Uterus (tissue), 4 donors: ENCODE data around the gene FGF11. TPM values are rescaled to one million over a fixed set of nuclear protein-coding genes. Genes with fewer than 3 reads are reported as not detected.

Source experiments
- DNase-seq, 2 donors: peaks; one replicate each; pipeline ENCODE4 v3.0.0-alpha.2; 2019 to 2020
- H3K27ac ChIP-seq, 2 donors: fragments of 200-600 bp; sonication (generic); 1 replicate in 1 of 2; 2 replicates in 1 of 2; pipeline ENCODE4 v1.5.1; 2016 to 2018
- H3K27me3 ChIP-seq, 2 donors: fragments of 200-600 bp; sonication (generic); one replicate each; pipeline ENCODE4 v1.5.1; 2018 to 2019; ENCODE audit warnings: control low read depth in 1 of 2
- H3K36me3 ChIP-seq, 2 donors: fragments of 200-600 bp; sonication (generic); one replicate each; pipeline ENCODE4 v1.5.1; 2019; ENCODE audit warnings: control low read depth in 1 of 2
- H3K4me1 ChIP-seq, 2 donors: fragments of 200-600 bp; sonication (generic); one replicate each; pipeline ENCODE4 v1.5.1; 2018 to 2019; ENCODE audit warnings: control low read depth in 1 of 2
- H3K4me3 ChIP-seq, 2 donors: fragments of 200-600 bp; sonication (generic); 1 replicate in 1 of 2; 2 replicates in 1 of 2; pipeline ENCODE4 v1.5.1; 2018 to 2019; ENCODE audit warnings: mild to moderate bottlenecking in 1 of 2
- H3K9me3 ChIP-seq, 2 donors: fragments of 200-600 bp; sonication (generic); one replicate each; pipeline ENCODE4 v1.5.1; 2019; ENCODE audit warnings: control low read depth in 1 of 2
- CTCF ChIP-seq, 4 experiments: fragments of 200-600 bp in 2 of 4; fragments of 450-650 bp in 2 of 4; sonication (generic) in 2 of 4; IDR thresholded peaks; one replicate each; pipeline ENCODE4 v1.5.1; 2016 to 2019; ENCODE audit warnings: antibody characterized with exemption in 4 of 4, mild to moderate bottlenecking in 2 of 4, moderate library complexity in 1 of 4
- POLR2A ChIP-seq, 2 donors: fragments of 450-650 bp; IDR thresholded peaks; one replicate each; pipeline ENCODE4 v1.6.1; 2016; ENCODE audit warnings: antibody characterized with exemption in 2 of 2, mild to moderate bottlenecking in 1 of 2, moderate library complexity in 1 of 2
- intact Hi-C: fragments of 100-400 bp; cut with DNase I; formaldehyde crosslinking; loops from one replicate; pipeline ENCODE4 v1.15.1; 2023; ENCODE audit warnings: low total_unique reads
- total RNA-seq, 4 donors: library from RNA; depleted of rRNA in 3 of 4; stranded (reverse); fragments of >200 nt in 3 of 4; gene quantifications; one replicate each; pipeline versions ENCODE4 v1.1.0 to v1.2.4, GENCODE V29; 2014 to 2023
- donor health status: DM: yes; HTN: yes; CAD: no.

The FGF11 gene
- total RNA-seq, 4 donors from 2014 or later: 2.8 to 17.9 (median 6.2) TPM; not detected in 1

GRCh38 chr17:7493941-7494340 is 54.6 kb downstream of the FGF11 start:
- H3K4me1 ChIP-seq: no peaks in the 10 kb centered on the region
- no peaks in the 10 kb centered on the region for H3K36me3 ChIP-seq
- DNase-seq: no peak
- no peaks in the 10 kb centered on the region for H3K9me3 ChIP-seq
- no peak overlapping the region for H3K4me3 ChIP-seq
- TF ChIP-seq CTCF (IDR thresholded peaks at IDR 0.05) (no peak), POLR2A (IDR thresholded peaks at IDR 0.05) (no peak)
- intact Hi-C loops: no loop called here
- no peaks in the 10 kb centered on the region for H3K27me3 ChIP-seq
- no peak overlapping the region for H3K27ac ChIP-seq

Other genes starting within 250 kb of the FGF11 start
- gene DLG4, start 219.7 kb upstream of the FGF11 start, total RNA-seq: 10 to 100 TPM; 22.8 to 64.0 (median 48.4) TPM
- 100 to 1,000 TPM; 167 to 800 (median 399) TPM for gene ACADVL, start 219.6 kb upstream of the FGF11 start, total RNA-seq
- gene DVL2, start 205.0 kb upstream of the FGF11 start, total RNA-seq: 10 to 100 TPM in 3 of 4 donors, 1 to 10 TPM in 1; 5.1 to 83.2 (median 53.5) TPM
- gene PHF23, start 200.1 kb upstream of the FGF11 start, total RNA-seq: 10 to 100 TPM in 3 of 4 donors, 1 to 10 TPM in 1; 9.7 to 68.1 (median 29.7) TPM
- 100 to 1,000 TPM; 220 to 467 (median 366) TPM for gene GABARAP, start 197.1 kb upstream of the FGF11 start, total RNA-seq
- gene CTDNEP1, start 187.8 kb upstream of the FGF11 start, total RNA-seq: 100 to 1,000 TPM in 1 of 4 donors, 10 to 100 TPM in 3; 13.8 to 115 (median 37.2) TPM
- gene ELP5, start 187.3 kb upstream of the FGF11 start, total RNA-seq: 10 to 100 TPM; 41.9 to 65.6 (median 51.3) TPM
- 10 to 100 TPM in 1 of 4 donors, under 1 TPM in 3; 0.29 to 24.4 (median 0.68) TPM for gene CLDN7, start 177.0 kb upstream of the FGF11 start, total RNA-seq
- 10 to 100 TPM in 2 of 4 donors, 1 to 10 TPM in 2; 1.8 to 25.9 (median 12.6) TPM for gene SLC2A4, start 157.8 kb upstream of the FGF11 start, total RNA-seq
- 1 to 10 TPM in 2 of 4 donors, not detected in 2; 2.4 to 4.4 TPM for gene YBX2, start 144.9 kb upstream of the FGF11 start, total RNA-seq
- gene EIF5A, start 131.9 kb upstream of the FGF11 start, total RNA-seq: 100 to 1,000 TPM in 3 of 4 donors, 10 to 100 TPM in 1; 75.3 to 219 (median 198) TPM
- 10 to 100 TPM; 34.0 to 68.3 (median 43.9) TPM for gene GPS2, start 124.2 kb upstream of the FGF11 start, total RNA-seq
- 10 to 100 TPM; 12.4 to 64.7 (median 34.1) TPM for gene NEURL4, start 110.2 kb upstream of the FGF11 start, total RNA-seq
- 10 to 100 TPM in 1 of 4 donors, 1 to 10 TPM in 2, under 1 TPM in 1; 0.29 to 11.2 (median 1.7) TPM for gene ACAP1, start 103.0 kb upstream of the FGF11 start, total RNA-seq
- gene KCTD11, start 87.3 kb upstream of the FGF11 start, total RNA-seq: 10 to 100 TPM in 1 of 4 donors, 1 to 10 TPM in 3; 2.6 to 14.7 (median 7.2) TPM
- not detected for gene TMEM95, start 84.4 kb upstream of the FGF11 start, total RNA-seq
- gene TNK1, start 58.4 kb upstream of the FGF11 start, total RNA-seq: 1 to 10 TPM in 3 of 4 donors, under 1 TPM in 1; 0.26 to 9.2 (median 1.8) TPM
- gene PLSCR3, start 45.0 kb upstream of the FGF11 start, total RNA-seq: 10 to 100 TPM in 3 of 4 donors, under 1 TPM in 1; 0.77 to 42.6 (median 17.6) TPM
- gene TMEM256, start 35.4 kb upstream of the FGF11 start, total RNA-seq: 100 to 1,000 TPM in 3 of 4 donors, 10 to 100 TPM in 1; 26.0 to 131 (median 115) TPM
- gene NLGN2, start 31.7 kb upstream of the FGF11 start, total RNA-seq: 10 to 100 TPM; 14.2 to 81.9 (median 19.7) TPM
- gene SPEM1, start 19.2 kb upstream of the FGF11 start, total RNA-seq: not detected
- gene SPEM2, start 13.9 kb upstream of the FGF11 start, total RNA-seq: not detected
- not detected for gene SPEM3, start 10.7 kb upstream of the FGF11 start, total RNA-seq
- 1 to 10 TPM in 2 of 4 donors, under 1 TPM in 1, not detected in 1; 0.29 to 2.8 (median 2.0) TPM for gene TMEM102, start 4.1 kb upstream of the FGF11 start, total RNA-seq
- 10 to 100 TPM in 2 of 4 donors, 1 to 10 TPM in 2; 3.2 to 16.9 (median 10.9) TPM for gene CHRNB1, start 5.5 kb downstream of the FGF11 start, total RNA-seq
- gene ZBTB4, start 40.1 kb downstream of the FGF11 start, total RNA-seq: 100 to 1,000 TPM in 1 of 4 donors, 10 to 100 TPM in 3; 22.7 to 116 (median 39.2) TPM
- gene SLC35G6, start 41.9 kb downstream of the FGF11 start, total RNA-seq: not detected
- 100 to 1,000 TPM in 2 of 4 donors, 10 to 100 TPM in 2; 19.7 to 167 (median 77.6) TPM for gene POLR2A, start 44.9 kb downstream of the FGF11 start, total RNA-seq
- 10 to 100 TPM; 15.3 to 63.1 (median 33.7) TPM for gene TNFSF12, start 109.5 kb downstream of the FGF11 start, total RNA-seq
- gene TNFSF13, start 119.2 kb downstream of the FGF11 start, total RNA-seq: 10 to 100 TPM in 3 of 4 donors, 1 to 10 TPM in 1; 6.8 to 56.9 (median 25.8) TPM
- 100 to 1,000 TPM in 1 of 4 donors, 10 to 100 TPM in 3; 45.9 to 106 (median 59.5) TPM for gene SENP3, start 122.4 kb downstream of the FGF11 start, total RNA-seq
- 10 to 100 TPM in 1 of 4 donors, 1 to 10 TPM in 3; 4.4 to 15.9 (median 7.5) TPM for gene CD68, start 140.1 kb downstream of the FGF11 start, total RNA-seq
- 10 to 100 TPM in 3 of 4 donors, 1 to 10 TPM in 1; 2.6 to 63.6 (median 35.0) TPM for gene MPDU1, start 144.3 kb downstream of the FGF11 start, total RNA-seq
- 1 to 10 TPM in 3 of 4 donors, not detected in 1; 1.0 to 7.3 (median 1.1) TPM for gene SOX15, start 150.6 kb downstream of the FGF11 start, total RNA-seq
- 10 to 100 TPM in 2 of 4 donors, 1 to 10 TPM in 2; 6.2 to 37.8 (median 20.1) TPM for gene FXR2, start 175.4 kb downstream of the FGF11 start, total RNA-seq
- gene SAT2, start 188.3 kb downstream of the FGF11 start, total RNA-seq: 10 to 100 TPM; 18.5 to 74.8 (median 46.0) TPM
- 1 to 10 TPM in 1 of 4 donors, under 1 TPM in 1, not detected in 2; 0.21 to 1.1 TPM for gene SHBG, start 190.6 kb downstream of the FGF11 start, total RNA-seq
- gene ATP1B2, start 211.4 kb downstream of the FGF11 start, total RNA-seq: 10 to 100 TPM in 1 of 4 donors, 1 to 10 TPM in 3; 3.2 to 20.7 (median 8.0) TPM
- gene TP53, start 248.0 kb downstream of the FGF11 start, total RNA-seq: 10 to 100 TPM in 3 of 4 donors, 1 to 10 TPM in 1; 5.9 to 58.3 (median 30.7) TPM
- gene WRAP53, start 249.0 kb downstream of the FGF11 start, total RNA-seq: 1 to 10 TPM; 1.0 to 8.8 (median 6.2) TPM